GM23338 (cell line): ENCODE measurements around the gene IKZF1. TPM values are rescaled to one million over a fixed set of nuclear protein-coding genes. Genes with fewer than 3 reads are reported as not detected.
A peak's percentile ranks its signal among the peaks of the same experiment; 100 is the strongest.

ENCODE experiments used
- ATAC-seq: fragments of 200-7000 bp; cut with Tn5 transposase; 3 replicates; pipeline ENCODE4 v1.9.1; 2020
- DNase-seq: peaks from one replicate; pipeline ENCODE4 v3.0.0-alpha.2; 2015; ENCODE audit warnings: low spot score
- H2AFZ ChIP-seq: fragments of 200-600 bp; sonication (generic); 2 replicates; pipeline ENCODE4 v1.8.0; 2016; ENCODE audit warnings: antibody characterized with exemption, mild to moderate bottlenecking, moderate library complexity
- H3F3A ChIP-seq: fragments of 200-600 bp; sonication (generic); replicated peaks from 2 replicates; pipeline ENCODE4 v1.8.0; 2017; ENCODE audit warnings: antibody characterized with exemption, mixed run types, low read depth
- H3K27ac ChIP-seq: fragments of 200-600 bp; sonication (generic); 2 replicates; pipeline ENCODE4 v1.6.1; 2016; ENCODE audit warnings: low read depth
- H3K27me3 ChIP-seq: fragments of 200-600 bp; sonication (generic); 2 replicates; pipeline ENCODE4 v1.8.0; 2016; ENCODE audit warnings: mild to moderate bottlenecking, mixed run types, moderate library complexity; ENCODE audit not compliant: insufficient read depth
- H3K36me3 ChIP-seq: fragments of 200-600 bp; sonication (generic); 2 replicates; pipeline ENCODE4 v1.8.0; 2016; ENCODE audit warnings: mild to moderate bottlenecking; ENCODE audit not compliant: insufficient read depth
- H3K4me1 ChIP-seq: fragments of 200-600 bp; sonication (generic); 2 replicates; pipeline ENCODE4 v1.8.0; 2016; ENCODE audit warnings: mild to moderate bottlenecking, moderate library complexity; ENCODE audit not compliant: insufficient read depth
- H3K4me2 ChIP-seq: fragments of 200-600 bp; sonication (generic); 2 replicates; pipeline ENCODE4 v1.7.1; 2017; ENCODE audit warnings: mixed run types
- H3K4me3 ChIP-seq: fragments of 200-600 bp; sonication (generic); 2 replicates; pipeline ENCODE4 v1.6.1; 2016; ENCODE audit warnings: mixed run types
- H3K79me2 ChIP-seq: fragments of 200-600 bp; sonication (generic); replicated peaks from 2 replicates; pipeline ENCODE4 v1.8.0; 2017; ENCODE audit warnings: mild to moderate bottlenecking; ENCODE audit not compliant: insufficient read depth
- H3K9me2 ChIP-seq: fragments of 200-600 bp; sonication (generic); 2 replicates; pipeline ENCODE4 v1.8.0; 2017; ENCODE audit not compliant: insufficient read depth
- H4K20me1 ChIP-seq: fragments of 200-600 bp; sonication (generic); replicated peaks from 2 replicates; pipeline ENCODE4 v1.8.0; 2017; ENCODE audit warnings: mild to moderate bottlenecking; ENCODE audit not compliant: insufficient read depth
- H3K27ac Mint-ChIP-seq: 2 replicates; pipeline ENCODE4 v1.8.0; 2020; ENCODE audit warnings: inconsistent platforms, mild to moderate bottlenecking, moderate library complexity, mixed read lengths
- H3K27me3 Mint-ChIP-seq: 3 replicates; pipeline ENCODE4 v1.8.0; 2022; ENCODE audit warnings: low read depth, mild to moderate bottlenecking, moderate library complexity, mixed read lengths, inconsistent platforms; ENCODE audit not compliant: insufficient read depth, poor library complexity
- H3K36me3 Mint-ChIP-seq: 3 replicates; pipeline ENCODE4 v1.8.0; 2021; ENCODE audit warnings: low read depth, mild to moderate bottlenecking, inconsistent platforms, moderate library complexity, mixed read lengths
- H3K4me1 Mint-ChIP-seq: 3 replicates; pipeline ENCODE4 v1.8.0; 2020; ENCODE audit warnings: mild to moderate bottlenecking, inconsistent platforms, mixed read lengths
- H3K4me3 Mint-ChIP-seq: 3 replicates; pipeline ENCODE4 v1.8.0; 2021; ENCODE audit warnings: moderate library complexity, mild to moderate bottlenecking, inconsistent platforms, mixed read lengths
- H3K9me3 Mint-ChIP-seq: 3 replicates; pipeline ENCODE4 v1.8.0; 2020; ENCODE audit warnings: moderate library complexity, mild to moderate bottlenecking, inconsistent platforms, mixed read lengths
- polyA plus RNA-seq: library from polyadenylated mRNA; unstranded; fragments of >200 nt; fragmentation: Nextera tagmentation; extraction: Ambion mirVana; gene quantifications from 2 replicates; pipeline ENCODE4 v1.2.1, GENCODE V29; 2016
- total RNA-seq: library from RNA; depleted of rRNA; stranded (reverse); fragments of >200 nt; shearing (Covaris generic); gene quantifications from 2 replicates; pipeline ENCODE4 v1.2.3, GENCODE V29; 2014
- TF ChIP-seq, protein P1 (sequence below): IDR thresholded peaks from 2 replicates; pipeline ENCODE4 v1.6.1; 2016; ENCODE audit warnings: antibody characterized with exemption
- TF ChIP-seq, protein P2 (sequence below): IDR thresholded peaks from one replicate; pipeline ENCODE4 v1.6.1; 2018; ENCODE audit warnings: antibody characterized with exemption; ENCODE audit not compliant: unreplicated experiment
- TF ChIP-seq, protein P3 (sequence below): fragments of 250-450 bp; sonication (Bioruptor Pico); IDR thresholded peaks from 2 replicates; pipeline ENCODE4 v1.5.0; 2020; ENCODE audit warnings: mild to moderate bottlenecking, moderate library complexity

The IKZF1 gene
- total and polyA plus RNA-seq, 2 experiments from 2014 or later: 0.57 to 1.8 TPM

DNA sequence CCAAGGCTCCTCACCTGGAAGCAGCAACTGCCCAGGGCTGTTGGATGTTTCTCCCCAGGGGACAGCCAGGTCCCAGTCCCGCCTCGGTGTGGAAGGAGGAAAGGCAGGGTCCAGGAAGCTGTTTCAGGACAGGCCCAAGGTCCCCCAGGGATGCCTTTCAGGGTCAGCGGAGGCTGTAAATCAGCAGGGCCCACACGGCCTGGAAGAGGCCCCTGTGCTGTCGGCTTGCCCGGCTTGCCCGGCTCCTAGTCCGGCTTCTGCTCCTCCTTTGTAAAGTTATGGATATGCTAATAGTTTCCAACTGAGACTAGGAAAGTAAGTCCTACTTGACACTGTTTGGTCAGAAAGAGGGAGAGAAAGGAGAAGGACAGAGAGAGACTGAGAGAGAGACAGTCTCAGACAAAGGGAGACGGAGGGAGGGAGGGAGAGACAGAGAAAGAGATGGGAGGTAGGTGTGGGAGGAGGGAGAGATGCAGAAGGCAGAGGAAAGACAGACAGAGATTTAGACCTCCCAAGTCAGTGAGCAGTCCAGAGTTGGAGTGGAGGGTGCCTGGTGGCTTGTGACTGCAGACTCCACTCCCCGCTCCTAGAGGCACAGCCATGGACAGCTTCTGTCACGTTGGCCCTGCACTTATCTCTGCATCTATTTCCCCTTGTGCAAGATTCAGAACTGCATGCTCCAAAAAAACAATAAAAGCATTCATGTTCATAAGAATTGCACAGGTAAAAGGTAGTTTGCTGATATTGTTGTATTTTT is 10.5 kb downstream of the IKZF1 start:
- ATAC-seq: peak; percentile 77
- H3K27ac Mint-ChIP-seq: no peak overlapping the region

More for the DNA sequence above, 10.5 kb downstream of the IKZF1 start:
- no peaks in the 10 kb centered on the region for H3F3A ChIP-seq
- peaks cover 53% of the 10 kb centered on the region for H3K4me1 ChIP-seq
- no peaks in the 10 kb centered on the region for H3K36me3 Mint-ChIP-seq
- H2AFZ ChIP-seq: peak overlapping the region; percentile 94
- no peaks in the 10 kb centered on the region for H3K79me2 ChIP-seq
- peak overlapping the region; percentile 44 for H3K4me3 Mint-ChIP-seq
- H3K27me3 Mint-ChIP-seq: no peaks in the 10 kb centered on the region
- no peaks in the 10 kb centered on the region for H3K9me2 ChIP-seq
- H3K36me3 ChIP-seq: no peaks in the 10 kb centered on the region
- H3K4me3 ChIP-seq: no peak overlapping the region
- no peak overlapping the region for H3K27ac ChIP-seq
- H3K27me3 ChIP-seq: no peaks in the 10 kb centered on the region
- H4K20me1 ChIP-seq: no peaks in the 10 kb centered on the region
- H3K4me2 ChIP-seq: peak overlapping the region; percentile 56
- TF ChIP-seq, protein P1, sequence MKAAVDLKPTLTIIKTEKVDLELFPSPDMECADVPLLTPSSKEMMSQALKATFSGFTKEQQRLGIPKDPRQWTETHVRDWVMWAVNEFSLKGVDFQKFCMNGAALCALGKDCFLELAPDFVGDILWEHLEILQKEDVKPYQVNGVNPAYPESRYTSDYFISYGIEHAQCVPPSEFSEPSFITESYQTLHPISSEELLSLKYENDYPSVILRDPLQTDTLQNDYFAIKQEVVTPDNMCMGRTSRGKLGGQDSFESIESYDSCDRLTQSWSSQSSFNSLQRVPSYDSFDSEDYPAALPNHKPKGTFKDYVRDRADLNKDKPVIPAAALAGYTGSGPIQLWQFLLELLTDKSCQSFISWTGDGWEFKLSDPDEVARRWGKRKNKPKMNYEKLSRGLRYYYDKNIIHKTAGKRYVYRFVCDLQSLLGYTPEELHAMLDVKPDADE: no peak
- TF ChIP-seq, protein P2, sequence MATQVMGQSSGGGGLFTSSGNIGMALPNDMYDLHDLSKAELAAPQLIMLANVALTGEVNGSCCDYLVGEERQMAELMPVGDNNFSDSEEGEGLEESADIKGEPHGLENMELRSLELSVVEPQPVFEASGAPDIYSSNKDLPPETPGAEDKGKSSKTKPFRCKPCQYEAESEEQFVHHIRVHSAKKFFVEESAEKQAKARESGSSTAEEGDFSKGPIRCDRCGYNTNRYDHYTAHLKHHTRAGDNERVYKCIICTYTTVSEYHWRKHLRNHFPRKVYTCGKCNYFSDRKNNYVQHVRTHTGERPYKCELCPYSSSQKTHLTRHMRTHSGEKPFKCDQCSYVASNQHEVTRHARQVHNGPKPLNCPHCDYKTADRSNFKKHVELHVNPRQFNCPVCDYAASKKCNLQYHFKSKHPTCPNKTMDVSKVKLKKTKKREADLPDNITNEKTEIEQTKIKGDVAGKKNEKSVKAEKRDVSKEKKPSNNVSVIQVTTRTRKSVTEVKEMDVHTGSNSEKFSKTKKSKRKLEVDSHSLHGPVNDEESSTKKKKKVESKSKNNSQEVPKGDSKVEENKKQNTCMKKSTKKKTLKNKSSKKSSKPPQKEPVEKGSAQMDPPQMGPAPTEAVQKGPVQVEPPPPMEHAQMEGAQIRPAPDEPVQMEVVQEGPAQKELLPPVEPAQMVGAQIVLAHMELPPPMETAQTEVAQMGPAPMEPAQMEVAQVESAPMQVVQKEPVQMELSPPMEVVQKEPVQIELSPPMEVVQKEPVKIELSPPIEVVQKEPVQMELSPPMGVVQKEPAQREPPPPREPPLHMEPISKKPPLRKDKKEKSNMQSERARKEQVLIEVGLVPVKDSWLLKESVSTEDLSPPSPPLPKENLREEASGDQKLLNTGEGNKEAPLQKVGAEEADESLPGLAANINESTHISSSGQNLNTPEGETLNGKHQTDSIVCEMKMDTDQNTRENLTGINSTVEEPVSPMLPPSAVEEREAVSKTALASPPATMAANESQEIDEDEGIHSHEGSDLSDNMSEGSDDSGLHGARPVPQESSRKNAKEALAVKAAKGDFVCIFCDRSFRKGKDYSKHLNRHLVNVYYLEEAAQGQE: no peak
- TF ChIP-seq, protein P3, sequence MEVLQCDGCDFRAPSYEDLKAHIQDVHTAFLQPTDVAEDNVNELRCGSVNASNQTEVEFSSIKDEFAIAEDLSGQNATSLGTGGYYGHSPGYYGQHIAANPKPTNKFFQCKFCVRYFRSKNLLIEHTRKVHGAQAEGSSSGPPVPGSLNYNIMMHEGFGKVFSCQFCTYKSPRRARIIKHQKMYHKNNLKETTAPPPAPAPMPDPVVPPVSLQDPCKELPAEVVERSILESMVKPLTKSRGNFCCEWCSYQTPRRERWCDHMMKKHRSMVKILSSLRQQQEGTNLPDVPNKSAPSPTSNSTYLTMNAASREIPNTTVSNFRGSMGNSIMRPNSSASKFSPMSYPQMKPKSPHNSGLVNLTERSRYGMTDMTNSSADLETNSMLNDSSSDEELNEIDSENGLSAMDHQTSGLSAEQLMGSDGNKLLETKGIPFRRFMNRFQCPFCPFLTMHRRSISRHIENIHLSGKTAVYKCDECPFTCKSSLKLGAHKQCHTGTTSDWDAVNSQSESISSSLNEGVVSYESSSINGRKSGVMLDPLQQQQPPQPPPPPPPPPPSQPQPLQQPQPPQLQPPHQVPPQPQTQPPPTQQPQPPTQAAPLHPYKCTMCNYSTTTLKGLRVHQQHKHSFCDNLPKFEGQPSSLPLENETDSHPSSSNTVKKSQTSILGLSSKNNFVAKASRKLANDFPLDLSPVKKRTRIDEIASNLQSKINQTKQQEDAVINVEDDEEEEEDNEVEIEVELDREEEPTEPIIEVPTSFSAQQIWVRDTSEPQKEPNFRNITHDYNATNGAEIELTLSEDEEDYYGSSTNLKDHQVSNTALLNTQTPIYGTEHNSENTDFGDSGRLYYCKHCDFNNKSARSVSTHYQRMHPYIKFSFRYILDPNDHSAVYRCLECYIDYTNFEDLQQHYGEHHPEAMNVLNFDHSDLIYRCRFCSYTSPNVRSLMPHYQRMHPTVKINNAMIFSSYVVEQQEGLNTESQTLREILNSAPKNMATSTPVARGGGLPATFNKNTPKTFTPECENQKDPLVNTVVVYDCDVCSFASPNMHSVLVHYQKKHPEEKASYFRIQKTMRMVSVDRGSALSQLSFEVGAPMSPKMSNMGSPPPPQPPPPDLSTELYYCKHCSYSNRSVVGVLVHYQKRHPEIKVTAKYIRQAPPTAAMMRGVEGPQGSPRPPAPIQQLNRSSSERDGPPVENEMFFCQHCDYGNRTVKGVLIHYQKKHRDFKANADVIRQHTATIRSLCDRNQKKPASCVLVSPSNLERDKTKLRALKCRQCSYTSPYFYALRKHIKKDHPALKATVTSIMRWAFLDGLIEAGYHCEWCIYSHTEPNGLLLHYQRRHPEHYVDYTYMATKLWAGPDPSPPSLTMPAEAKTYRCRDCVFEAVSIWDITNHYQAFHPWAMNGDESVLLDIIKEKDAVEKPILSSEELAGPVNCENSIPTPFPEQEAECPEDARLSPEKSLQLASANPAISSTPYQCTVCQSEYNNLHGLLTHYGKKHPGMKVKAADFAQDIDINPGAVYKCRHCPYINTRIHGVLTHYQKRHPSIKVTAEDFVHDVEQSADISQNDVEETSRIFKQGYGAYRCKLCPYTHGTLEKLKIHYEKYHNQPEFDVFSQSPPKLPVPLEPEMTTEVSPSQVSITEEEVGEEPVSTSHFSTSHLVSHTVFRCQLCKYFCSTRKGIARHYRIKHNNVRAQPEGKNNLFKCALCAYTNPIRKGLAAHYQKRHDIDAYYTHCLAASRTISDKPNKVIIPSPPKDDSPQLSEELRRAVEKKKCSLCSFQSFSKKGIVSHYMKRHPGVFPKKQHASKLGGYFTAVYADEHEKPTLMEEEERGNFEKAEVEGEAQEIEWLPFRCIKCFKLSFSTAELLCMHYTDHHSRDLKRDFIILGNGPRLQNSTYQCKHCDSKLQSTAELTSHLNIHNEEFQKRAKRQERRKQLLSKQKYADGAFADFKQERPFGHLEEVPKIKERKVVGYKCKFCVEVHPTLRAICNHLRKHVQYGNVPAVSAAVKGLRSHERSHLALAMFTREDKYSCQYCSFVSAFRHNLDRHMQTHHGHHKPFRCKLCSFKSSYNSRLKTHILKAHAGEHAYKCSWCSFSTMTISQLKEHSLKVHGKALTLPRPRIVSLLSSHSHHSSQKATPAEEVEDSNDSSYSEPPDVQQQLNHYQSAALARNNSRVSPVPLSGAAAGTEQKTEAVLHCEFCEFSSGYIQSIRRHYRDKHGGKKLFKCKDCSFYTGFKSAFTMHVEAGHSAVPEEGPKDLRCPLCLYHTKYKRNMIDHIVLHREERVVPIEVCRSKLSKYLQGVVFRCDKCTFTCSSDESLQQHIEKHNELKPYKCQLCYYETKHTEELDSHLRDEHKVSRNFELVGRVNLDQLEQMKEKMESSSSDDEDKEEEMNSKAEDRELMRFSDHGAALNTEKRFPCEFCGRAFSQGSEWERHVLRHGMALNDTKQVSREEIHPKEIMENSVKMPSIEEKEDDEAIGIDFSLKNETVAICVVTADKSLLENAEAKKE (CRISPR knock-in tag): 0 out of 2 replicates have a peak, but pooled peaks have one; percentile 3
- H3K9me3 Mint-ChIP-seq: no peaks in the 10 kb centered on the region
- DNase-seq: peak; percentile 10
- H3K4me1 Mint-ChIP-seq: peaks cover 69% of the 10 kb centered on the region
